Measurements from ENCODE around the gene MSRB1.

Gene MSRB1

DNA sequence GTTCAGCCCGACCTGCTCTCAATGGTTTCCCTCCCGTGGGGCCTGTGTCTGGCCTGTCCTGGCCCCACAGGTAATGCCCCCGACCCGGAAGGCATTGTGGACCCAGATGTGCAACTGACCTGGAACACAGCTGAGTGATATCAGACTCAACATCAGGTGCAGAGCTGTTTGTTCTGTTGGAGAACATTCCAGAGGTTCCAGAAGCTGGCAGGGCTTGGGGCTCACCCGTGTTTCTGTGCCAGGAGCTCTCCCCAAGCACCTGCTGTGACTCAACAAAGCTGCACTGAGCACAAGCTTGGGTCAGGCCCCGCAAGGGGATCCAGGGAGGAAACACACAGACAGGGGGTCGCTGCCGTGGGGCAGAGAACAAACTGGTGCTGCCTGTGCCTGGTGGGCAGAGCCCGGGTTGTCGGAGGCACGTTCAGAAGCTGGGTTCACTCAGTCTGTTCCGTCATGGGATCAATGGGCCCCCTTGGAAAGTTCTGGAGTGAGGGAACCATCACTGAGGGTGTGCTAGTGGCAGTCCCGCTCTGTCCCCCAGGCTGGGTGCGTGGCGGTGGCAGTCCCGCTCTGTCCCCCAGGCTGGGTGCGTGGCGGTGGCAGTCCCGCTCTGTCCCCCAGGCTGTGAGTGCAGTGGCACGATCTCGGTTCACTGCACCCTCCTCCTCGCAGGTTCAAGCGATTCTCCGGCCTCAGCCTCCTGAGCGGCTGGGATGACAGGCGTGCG is 46.9 kb downstream of the MSRB1 start:
- Histone ChIP-seq H3F3A (ENCODE audit: low read depth) (no peaks in the 10 kb centered on the region), H3K9ac (ENCODE audit: low read depth, low read length, poor library complexity, severe bottlenecking) (no peak overlapping the region), H3K36me3 (ENCODE audit: insufficient read depth, low read length) (no peaks in the 10 kb centered on the region), H3K27me3 (ENCODE audit: insufficient read depth, low read length, poor library complexity, severe bottlenecking) (no peaks in the 10 kb centered on the region), H2AFZ (ENCODE audit: low read length) (no peak overlapping the region), H3K4me3 (ENCODE audit: low read length, poor library complexity, severe bottlenecking) (no peak overlapping the region), H3K9me2 (replicated peaks; ENCODE audit: low read depth, low read length) (no peaks in the 10 kb centered on the region), H3K4me2 (ENCODE audit: low read depth, low read length, poor library complexity, severe bottlenecking) (no peak overlapping the region), H4K20me1 (ENCODE audit: insufficient read depth, low read length, poor library complexity, severe bottlenecking) (no peaks in the 10 kb centered on the region), H3K9me3 (ENCODE audit: insufficient read depth, low read depth, low read length) (no peaks in the 10 kb centered on the region), H3K79me2 (ENCODE audit: insufficient read depth, low read length) (no peaks in the 10 kb centered on the region), H3K4me1 (ENCODE audit: insufficient read depth, low read length, poor library complexity, severe bottlenecking) (no peaks in the 10 kb centered on the region)
- no peak for TF ChIP-seq EZH2phosphoT487 (IDR thresholded peaks at IDR 0.05; ENCODE audit: borderline replicate concordance)

GRCh38 chr16:1895068-1895467 is 47.9 kb downstream of the MSRB1 start:
- TF ChIP-seq CTCF (conservative IDR thresholded peaks at IDR 0.05; ENCODE audit: low read length) (no peak), EZH2phosphoT487 (IDR thresholded peaks at IDR 0.05; ENCODE audit: borderline replicate concordance) (no peak)
- H3K27me3 ChIP-seq (ENCODE audit: insufficient read depth, low read length, poor library complexity, severe bottlenecking) = no peaks in the 10 kb centered on the region
- no peak overlapping the region for H3K9ac ChIP-seq (ENCODE audit: low read depth, low read length, poor library complexity, severe bottlenecking)

GRCh38 chr16:1890708-1891050 is 52.3 kb downstream of the MSRB1 start:
- H2AFZ ChIP-seq (ENCODE audit: low read length) = no peak overlapping the region
- H3K4me2 ChIP-seq (ENCODE audit: low read depth, low read length, poor library complexity, severe bottlenecking) = no peak overlapping the region
- no peaks in the 10 kb centered on the region for H3K27me3 ChIP-seq (ENCODE audit: insufficient read depth, low read length, poor library complexity, severe bottlenecking)
- no peaks in the 10 kb centered on the region for H3K9me3 ChIP-seq (ENCODE audit: insufficient read depth, low read depth, low read length)
- no peaks in the 10 kb centered on the region for H3K79me2 ChIP-seq (ENCODE audit: insufficient read depth, low read length)
- H3K9ac ChIP-seq (ENCODE audit: low read depth, low read length, poor library complexity, severe bottlenecking) = no peak overlapping the region
- H3K9me2 ChIP-seq (replicated peaks; ENCODE audit: low read depth, low read length) = no peaks in the 10 kb centered on the region
- H3K36me3 ChIP-seq (ENCODE audit: insufficient read depth, low read length) = no peaks in the 10 kb centered on the region
- TF ChIP-seq CTCF (conservative IDR thresholded peaks at IDR 0.05; ENCODE audit: low read length) = no peak
- TF ChIP-seq EZH2phosphoT487 (IDR thresholded peaks at IDR 0.05; ENCODE audit: borderline replicate concordance) = no peak
- no peaks in the 10 kb centered on the region for H3F3A ChIP-seq (ENCODE audit: low read depth)
- no peaks in the 10 kb centered on the region for H3K4me1 ChIP-seq (ENCODE audit: insufficient read depth, low read length, poor library complexity, severe bottlenecking)
- no peaks in the 10 kb centered on the region for H4K20me1 ChIP-seq (ENCODE audit: insufficient read depth, low read length, poor library complexity, severe bottlenecking)
- no peak overlapping the region for H3K4me3 ChIP-seq (ENCODE audit: low read length, poor library complexity, severe bottlenecking)

More at GRCh38 chr16:1895068-1895467, 47.9 kb downstream of the MSRB1 start:
- H3K4me2 ChIP-seq (ENCODE audit: low read depth, low read length, poor library complexity, severe bottlenecking) = no peak overlapping the region
- no peaks in the 10 kb centered on the region for H3F3A ChIP-seq (ENCODE audit: low read depth)
- H3K79me2 ChIP-seq (ENCODE audit: insufficient read depth, low read length) = no peaks in the 10 kb centered on the region
- H4K20me1 ChIP-seq (ENCODE audit: insufficient read depth, low read length, poor library complexity, severe bottlenecking) = no peaks in the 10 kb centered on the region
- H3K4me1 ChIP-seq (ENCODE audit: insufficient read depth, low read length, poor library complexity, severe bottlenecking) = no peaks in the 10 kb centered on the region
- no peak overlapping the region for H3K4me3 ChIP-seq (ENCODE audit: low read length, poor library complexity, severe bottlenecking)
- H3K36me3 ChIP-seq (ENCODE audit: insufficient read depth, low read length) = no peaks in the 10 kb centered on the region
- no peaks in the 10 kb centered on the region for H3K9me3 ChIP-seq (ENCODE audit: insufficient read depth, low read depth, low read length)
- no peaks in the 10 kb centered on the region for H3K9me2 ChIP-seq (replicated peaks; ENCODE audit: low read depth, low read length)
- no peak overlapping the region for H2AFZ ChIP-seq (ENCODE audit: low read length)
